PC-3 (cell line): ENCODE measurements around the gene NFE2L1.

Experiments
- EZH2phosphoT487 ChIP-seq: fragments of 300-600 bp; sonication (generic); IDR thresholded peaks from 2 replicates; pipeline ENCODE4 v1.6.1; 2018; ENCODE audit warnings: mild to moderate bottlenecking, antibody characterized with exemption, low read length, borderline replicate concordance
- TF ChIP-seq, protein P1 (sequence below): fragments of 300-600 bp; sonication (generic); conservative IDR thresholded peaks from 2 replicates; pipeline ENCODE4 v1.5.1; 2017; ENCODE audit warnings: antibody characterized with exemption, low read depth, mild to moderate bottlenecking, low read length

DNA sequence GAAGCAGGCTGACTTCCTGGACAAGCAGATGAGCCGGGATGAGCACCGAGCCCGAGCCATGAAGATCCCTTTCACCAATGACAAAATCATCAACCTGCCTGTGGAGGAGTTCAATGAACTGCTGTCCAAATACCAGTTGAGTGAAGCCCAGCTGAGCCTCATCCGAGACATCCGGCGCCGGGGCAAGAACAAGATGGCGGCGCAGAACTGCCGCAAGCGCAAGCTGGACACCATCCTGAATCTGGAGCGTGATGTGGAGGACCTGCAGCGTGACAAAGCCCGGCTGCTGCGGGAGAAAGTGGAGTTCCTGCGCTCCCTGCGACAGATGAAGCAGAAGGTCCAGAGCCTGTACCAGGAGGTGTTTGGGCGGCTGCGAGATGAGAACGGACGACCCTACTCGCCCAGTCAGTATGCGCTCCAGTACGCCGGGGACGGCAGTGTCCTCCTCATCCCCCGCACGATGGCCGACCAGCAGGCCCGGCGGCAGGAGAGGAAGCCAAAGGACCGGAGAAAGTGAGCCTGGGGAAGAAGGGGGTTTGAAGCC is 11.0 kb downstream of the NFE2L1 start:
- TF ChIP-seq, protein P1, sequence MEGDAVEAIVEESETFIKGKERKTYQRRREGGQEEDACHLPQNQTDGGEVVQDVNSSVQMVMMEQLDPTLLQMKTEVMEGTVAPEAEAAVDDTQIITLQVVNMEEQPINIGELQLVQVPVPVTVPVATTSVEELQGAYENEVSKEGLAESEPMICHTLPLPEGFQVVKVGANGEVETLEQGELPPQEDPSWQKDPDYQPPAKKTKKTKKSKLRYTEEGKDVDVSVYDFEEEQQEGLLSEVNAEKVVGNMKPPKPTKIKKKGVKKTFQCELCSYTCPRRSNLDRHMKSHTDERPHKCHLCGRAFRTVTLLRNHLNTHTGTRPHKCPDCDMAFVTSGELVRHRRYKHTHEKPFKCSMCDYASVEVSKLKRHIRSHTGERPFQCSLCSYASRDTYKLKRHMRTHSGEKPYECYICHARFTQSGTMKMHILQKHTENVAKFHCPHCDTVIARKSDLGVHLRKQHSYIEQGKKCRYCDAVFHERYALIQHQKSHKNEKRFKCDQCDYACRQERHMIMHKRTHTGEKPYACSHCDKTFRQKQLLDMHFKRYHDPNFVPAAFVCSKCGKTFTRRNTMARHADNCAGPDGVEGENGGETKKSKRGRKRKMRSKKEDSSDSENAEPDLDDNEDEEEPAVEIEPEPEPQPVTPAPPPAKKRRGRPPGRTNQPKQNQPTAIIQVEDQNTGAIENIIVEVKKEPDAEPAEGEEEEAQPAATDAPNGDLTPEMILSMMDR = no peak
- no peak for TF ChIP-seq EZH2phosphoT487
